Epithelial cell of proximal tubule (primary cell): Measurements from ENCODE around the gene SLAMF1. TPM values are rescaled to one million over a fixed set of nuclear protein-coding genes. Genes with fewer than 3 reads are reported as not detected.

ENCODE experiments used
- DNase-seq: peaks from one replicate; pipeline ENCODE4 v3.0.0-alpha.2; 2011; ENCODE audit warnings: low read depth
- H3K4me3 ChIP-seq: 2 replicates; pipeline ENCODE4 v1.5.1; 2011; ENCODE audit warnings: low read depth, mild to moderate bottlenecking, low read length
- total RNA-seq: library from RNA; depleted of rRNA; stranded (reverse); fragments of >200 nt; gene quantifications from 2 replicates; pipeline ENCODE4 v1.2.3, GENCODE V29; 2015
- TF ChIP-seq, protein P1 (sequence below): conservative IDR thresholded peaks from 2 replicates; pipeline ENCODE4 v1.5.1; 2012; ENCODE audit warnings: low read depth, mild to moderate bottlenecking, low read length

Gene SLAMF1
- total RNA-seq, 1 donor from 2014 or later, result not detected

- H3K4me3 ChIP-seq, result no peak overlapping the region
- no peak for DNase-seq
- TF ChIP-seq, protein P1, sequence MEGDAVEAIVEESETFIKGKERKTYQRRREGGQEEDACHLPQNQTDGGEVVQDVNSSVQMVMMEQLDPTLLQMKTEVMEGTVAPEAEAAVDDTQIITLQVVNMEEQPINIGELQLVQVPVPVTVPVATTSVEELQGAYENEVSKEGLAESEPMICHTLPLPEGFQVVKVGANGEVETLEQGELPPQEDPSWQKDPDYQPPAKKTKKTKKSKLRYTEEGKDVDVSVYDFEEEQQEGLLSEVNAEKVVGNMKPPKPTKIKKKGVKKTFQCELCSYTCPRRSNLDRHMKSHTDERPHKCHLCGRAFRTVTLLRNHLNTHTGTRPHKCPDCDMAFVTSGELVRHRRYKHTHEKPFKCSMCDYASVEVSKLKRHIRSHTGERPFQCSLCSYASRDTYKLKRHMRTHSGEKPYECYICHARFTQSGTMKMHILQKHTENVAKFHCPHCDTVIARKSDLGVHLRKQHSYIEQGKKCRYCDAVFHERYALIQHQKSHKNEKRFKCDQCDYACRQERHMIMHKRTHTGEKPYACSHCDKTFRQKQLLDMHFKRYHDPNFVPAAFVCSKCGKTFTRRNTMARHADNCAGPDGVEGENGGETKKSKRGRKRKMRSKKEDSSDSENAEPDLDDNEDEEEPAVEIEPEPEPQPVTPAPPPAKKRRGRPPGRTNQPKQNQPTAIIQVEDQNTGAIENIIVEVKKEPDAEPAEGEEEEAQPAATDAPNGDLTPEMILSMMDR, result no peak
Observed at GRCh38 chr1:160665330-160666078, 18.7 kb upstream of the SLAMF1 start.

DNA sequence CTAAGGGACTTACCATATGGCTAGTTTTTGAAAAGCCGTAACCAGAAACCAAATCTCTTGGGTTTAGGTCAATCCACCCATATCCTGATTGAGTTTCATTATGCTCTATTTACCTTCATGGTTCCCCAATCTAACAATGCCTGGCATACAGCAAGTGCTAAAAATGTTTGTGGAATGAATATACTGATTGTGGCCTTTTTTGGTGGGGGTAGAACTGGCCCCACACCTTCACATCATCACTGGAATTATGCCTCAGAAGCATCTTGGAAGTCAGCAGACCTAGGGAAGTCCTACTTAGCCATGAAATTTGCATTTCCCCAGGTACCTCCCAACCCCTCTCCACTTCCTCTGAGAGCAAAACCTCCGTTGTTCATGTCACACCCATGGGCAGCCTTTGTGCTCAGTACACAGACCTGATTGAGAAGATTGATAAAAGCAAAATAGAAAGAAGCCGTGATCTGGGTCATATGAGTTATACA is 17.8 kb upstream of the SLAMF1 start:
- TF ChIP-seq, protein P1, result no peak
- no peak overlapping the region for H3K4me3 ChIP-seq
- no peak for DNase-seq

GRCh38 chr1:160662910-160663309 is 16.1 kb upstream of the SLAMF1 start:
- H3K4me3 ChIP-seq, result no peak overlapping the region
- TF ChIP-seq, protein P1, result no peak
- DNase-seq, result no peak

- no peak for DNase-seq
Observed at GRCh38 chr1:160659566-160659965, 12.7 kb upstream of the SLAMF1 start.

DNA sequence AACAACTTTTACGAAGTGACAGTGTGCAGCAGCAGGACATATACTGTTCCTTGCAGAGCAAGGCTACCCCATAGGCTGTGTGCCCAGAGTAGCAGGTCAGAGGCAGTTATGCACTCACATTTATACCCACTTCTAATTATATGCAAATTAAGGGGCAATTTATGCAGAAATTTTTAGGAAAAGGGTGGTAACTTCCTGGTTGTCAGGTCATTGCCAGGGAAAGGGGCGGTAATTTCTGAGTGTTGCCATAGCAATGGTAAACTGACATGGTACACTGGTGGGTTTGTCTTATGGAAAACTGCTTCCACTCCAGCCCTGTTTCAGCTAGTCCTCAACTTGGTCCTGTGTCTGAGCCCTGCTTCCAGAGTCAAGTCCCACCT is 12.0 kb upstream of the SLAMF1 start:
- TF ChIP-seq, protein P1, result no peak
- DNase-seq, result no peak
- no peak overlapping the region for H3K4me3 ChIP-seq

More at GRCh38 chr1:160659566-160659965, 12.7 kb upstream of the SLAMF1 start:
- no peak overlapping the region for H3K4me3 ChIP-seq
- TF ChIP-seq, protein P1, result no peak

GRCh38 chr1:160658162-160658813 is 11.4 kb upstream of the SLAMF1 start:
- H3K4me3 ChIP-seq, result no peak overlapping the region
- no peak for DNase-seq
- TF ChIP-seq, protein P1, result no peak
